Neural cell (in vitro differentiated cells): ENCODE results near the gene ATL1.
"Not testable (repeated sequence)": the region's sequence is repeated elsewhere in the genome, so short reads cannot be mapped to it uniquely, and the experiment has no call there.

Experiments
- POLR2AphosphoS5 ChIP-seq: IDR thresholded peaks from 2 replicates; pipeline ENCODE4 v1.6.1; 2012
- RAD21 ChIP-seq: fragments of 450-650 bp; conservative IDR thresholded peaks from 2 replicates; pipeline ENCODE4 v1.6.1; 2014; ENCODE audit warnings: antibody characterized with exemption, mild to moderate bottlenecking, moderate library complexity
- TF ChIP-seq, protein P1 (sequence below): fragments of 450-650 bp; IDR thresholded peaks from 2 replicates; pipeline ENCODE4 v1.5.1; 2014; ENCODE audit warnings: antibody characterized with exemption, mild to moderate bottlenecking, moderate library complexity; ENCODE audit not compliant: poor library complexity, severe bottlenecking

DNA sequence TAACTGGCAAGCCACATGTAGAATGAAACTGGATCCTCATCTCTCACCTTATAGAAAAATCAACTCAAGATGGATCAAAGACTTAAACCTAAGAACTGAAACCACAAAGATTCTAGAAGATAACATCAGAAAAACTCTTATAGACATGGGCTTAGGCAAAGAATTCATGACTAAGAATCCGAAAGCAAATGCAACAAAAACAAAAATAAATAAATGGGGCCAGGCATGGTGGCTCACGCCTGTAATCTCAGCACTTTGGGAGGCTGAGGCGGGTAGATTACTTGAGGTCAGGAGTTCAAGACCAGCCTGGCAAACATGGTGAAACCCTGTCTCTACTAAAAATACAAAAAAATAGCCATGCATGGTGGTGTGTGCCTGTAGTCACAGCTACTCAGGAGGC, 7.1 kb upstream of the ATL1 start:
- TF ChIP-seq, protein P1, sequence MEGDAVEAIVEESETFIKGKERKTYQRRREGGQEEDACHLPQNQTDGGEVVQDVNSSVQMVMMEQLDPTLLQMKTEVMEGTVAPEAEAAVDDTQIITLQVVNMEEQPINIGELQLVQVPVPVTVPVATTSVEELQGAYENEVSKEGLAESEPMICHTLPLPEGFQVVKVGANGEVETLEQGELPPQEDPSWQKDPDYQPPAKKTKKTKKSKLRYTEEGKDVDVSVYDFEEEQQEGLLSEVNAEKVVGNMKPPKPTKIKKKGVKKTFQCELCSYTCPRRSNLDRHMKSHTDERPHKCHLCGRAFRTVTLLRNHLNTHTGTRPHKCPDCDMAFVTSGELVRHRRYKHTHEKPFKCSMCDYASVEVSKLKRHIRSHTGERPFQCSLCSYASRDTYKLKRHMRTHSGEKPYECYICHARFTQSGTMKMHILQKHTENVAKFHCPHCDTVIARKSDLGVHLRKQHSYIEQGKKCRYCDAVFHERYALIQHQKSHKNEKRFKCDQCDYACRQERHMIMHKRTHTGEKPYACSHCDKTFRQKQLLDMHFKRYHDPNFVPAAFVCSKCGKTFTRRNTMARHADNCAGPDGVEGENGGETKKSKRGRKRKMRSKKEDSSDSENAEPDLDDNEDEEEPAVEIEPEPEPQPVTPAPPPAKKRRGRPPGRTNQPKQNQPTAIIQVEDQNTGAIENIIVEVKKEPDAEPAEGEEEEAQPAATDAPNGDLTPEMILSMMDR: not testable (repeated sequence)
- not testable (repeated sequence) for TF ChIP-seq POLR2AphosphoS5, RAD21
